ENCODE results near the gene SRPRB. TPM values are rescaled to one million over a fixed set of nuclear protein-coding genes. Genes with fewer than 3 reads are reported as not detected.

Gene SRPRB, protein sequence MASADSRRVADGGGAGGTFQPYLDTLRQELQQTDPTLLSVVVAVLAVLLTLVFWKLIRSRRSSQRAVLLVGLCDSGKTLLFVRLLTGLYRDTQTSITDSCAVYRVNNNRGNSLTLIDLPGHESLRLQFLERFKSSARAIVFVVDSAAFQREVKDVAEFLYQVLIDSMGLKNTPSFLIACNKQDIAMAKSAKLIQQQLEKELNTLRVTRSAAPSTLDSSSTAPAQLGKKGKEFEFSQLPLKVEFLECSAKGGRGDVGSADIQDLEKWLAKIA
- 10 to 100 TPM in 2 of 4 donors, 1 to 10 TPM in 2; 7.6 to 55.3 (median 31.7) TPM for polyA plus RNA-seq
- long read RNA-seq, donor 1: 0 reads
- long read RNA-seq, donor 2, partial matches to known transcripts: 12 of 13 reads
- long read RNA-seq, donor 2, other reads (novel, unspliced or antisense): 0 of 13 reads
- long read RNA-seq, donor 3, partial matches to known transcripts: 15 of 16 reads
- long read RNA-seq, donor 3, other reads (novel, unspliced or antisense): 0 of 16 reads
- long read RNA-seq, donor 4: 0 reads
- long read RNA-seq, donor 5, partial matches to known transcripts: 5 of 6 reads
- long read RNA-seq, donor 5, other reads (novel, unspliced or antisense): 0 of 6 reads
- long read RNA-seq, donor 6, partial matches to known transcripts: 17 of 17 reads
- long read RNA-seq, donor 6, other reads (novel, unspliced or antisense): 0 of 17 reads
- long read RNA-seq, donor 7: 0 reads
- long read RNA-seq, donor 8: 0 reads
- long read RNA-seq, donor 9, partial matches to known transcripts: 5 of 6 reads
- long read RNA-seq, donor 9, other reads (novel, unspliced or antisense): 0 of 6 reads
- long read RNA-seq, donor 10, partial matches to known transcripts: 52 of 58 reads
- long read RNA-seq, donor 10, other reads (novel, unspliced or antisense): 6 of 58 reads

DNA sequence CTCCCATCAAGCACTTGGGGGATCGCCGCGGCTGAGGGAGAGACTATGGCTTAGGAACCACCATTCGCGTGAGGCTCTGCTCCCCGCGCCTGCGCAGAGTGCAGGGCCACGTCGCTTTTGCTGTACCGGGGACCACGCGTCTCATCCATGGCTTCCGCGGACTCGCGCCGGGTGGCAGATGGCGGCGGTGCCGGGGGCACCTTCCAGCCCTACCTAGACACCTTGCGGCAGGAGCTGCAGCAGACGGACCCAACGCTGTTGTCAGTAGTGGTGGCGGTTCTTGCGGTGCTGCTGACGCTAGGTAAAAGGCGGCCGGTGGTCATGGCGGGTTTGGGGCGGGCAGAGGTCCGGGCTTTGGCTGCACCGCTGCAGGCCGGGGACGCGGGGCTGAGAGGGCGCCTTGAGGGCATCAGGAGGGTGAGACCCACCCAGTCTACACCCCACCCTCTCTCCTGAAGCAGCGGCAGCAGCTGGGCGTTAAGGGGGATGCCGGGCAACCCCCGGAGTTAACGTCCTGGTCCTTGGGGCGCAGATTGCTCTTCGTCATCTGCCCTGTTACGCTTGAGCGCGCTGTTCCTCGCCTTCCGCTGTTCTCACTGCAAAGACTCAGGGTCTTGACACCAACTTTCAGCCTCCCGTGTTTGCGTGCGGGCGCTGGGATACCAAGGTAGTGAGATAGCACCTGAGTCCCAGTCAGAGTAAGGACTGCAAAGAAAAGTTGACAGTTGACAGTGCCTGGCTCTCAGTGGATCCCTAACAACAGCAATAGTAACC, at the start of gene SRPRB:
SRPRB (plus strand) TSS at position 114 of the 774 bp plus-strand sequence; CDS start at position 148, 34 bp downstream.
- Histone ChIP-seq H3K4me1 (ENCODE audit: control insufficient read depth in 3 of 3, insufficient read depth in 2 of 3, low read depth in 1 of 3, low read length in 2 of 3) (peaks cover 0 to 4% (median 0%) of the 10 kb centered on the region in 3 donors), H3K27ac (ENCODE audit: low read depth in 1 of 3, low read length in 2 of 3) (peak within 1 kb of the TSS; percentile 49 to 93 (median 70)), H3K4me3 (ENCODE audit: low read depth in 1 of 3, low read length in 3 of 3) (peak within 1 kb of the TSS; percentile 67 to 86 (median 74)), H3K36me3 (ENCODE audit: control insufficient read depth in 3 of 3, insufficient read depth in 2 of 3, low read depth in 1 of 3, low read length in 3 of 3) (peaks cover 0 to 6% (median 0%) of the 10 kb centered on the region in 3 donors), H3K27me3 (ENCODE audit: control insufficient read depth in 3 of 3, insufficient read depth in 3 of 3, low read length in 3 of 3) (no peaks in the 10 kb centered on the region), H3K9me3 (ENCODE audit: control insufficient read depth in 2 of 2, insufficient read depth in 1 of 2, low read depth in 1 of 2, low read length in 1 of 2) (no peaks in the 10 kb centered on the region)
- DNase-seq (peak; percentile 96 to 97), FAIRE-seq (no peak)
- 0 to 1% (median 0%) methylated on average over 49 to 53 of the region's 53 CpGs for WGBS, 3 donors

GRCh38 chr3:133756716-133757694, 48.6 kb upstream of the SRPRB start:
- H3K9me3 ChIP-seq (ENCODE audit: control insufficient read depth in 2 of 2, insufficient read depth in 1 of 2, low read depth in 1 of 2, low read length in 1 of 2): no peaks in the 10 kb centered on the region
- H3K27me3 ChIP-seq (ENCODE audit: control insufficient read depth in 3 of 3, insufficient read depth in 3 of 3, low read length in 3 of 3): no peaks in the 10 kb centered on the region
- H3K27ac ChIP-seq (ENCODE audit: low read depth in 1 of 3, low read length in 2 of 3): no peak overlapping the region
- no peaks in the 10 kb centered on the region for H3K36me3 ChIP-seq (ENCODE audit: control insufficient read depth in 3 of 3, insufficient read depth in 2 of 3, low read depth in 1 of 3, low read length in 3 of 3)
- H3K4me3 ChIP-seq (ENCODE audit: low read depth in 1 of 3, low read length in 3 of 3): no peak overlapping the region
- H3K4me1 ChIP-seq (ENCODE audit: control insufficient read depth in 3 of 3, insufficient read depth in 2 of 3, low read depth in 1 of 3, low read length in 2 of 3): no peaks in the 10 kb centered on the region
- DNase-seq: no peak
- FAIRE-seq: no peak
- WGBS, 3 donors: 86 to 87% (median 87%) methylated on average over 20 of the region's 20 CpGs

- H3K9me3 ChIP-seq (ENCODE audit: control insufficient read depth in 2 of 2, insufficient read depth in 1 of 2, low read depth in 1 of 2, low read length in 1 of 2): no peaks in the 10 kb centered on the region
- 75 to 82% (median 76%) methylated on average over 6 of the region's 6 CpGs for WGBS, 3 donors
- no peaks in the 10 kb centered on the region for H3K27me3 ChIP-seq (ENCODE audit: control insufficient read depth in 3 of 3, insufficient read depth in 3 of 3, low read length in 3 of 3)
- DNase-seq (no peak), FAIRE-seq (no peak)
- no peak overlapping the region for H3K27ac ChIP-seq (ENCODE audit: low read depth in 1 of 3, low read length in 2 of 3)
- H3K4me3 ChIP-seq (ENCODE audit: low read depth in 1 of 3, low read length in 3 of 3): no peak overlapping the region
- no peaks in the 10 kb centered on the region for H3K36me3 ChIP-seq (ENCODE audit: control insufficient read depth in 3 of 3, insufficient read depth in 2 of 3, low read depth in 1 of 3, low read length in 3 of 3)
- H3K4me1 ChIP-seq (ENCODE audit: control insufficient read depth in 3 of 3, insufficient read depth in 2 of 3, low read depth in 1 of 3, low read length in 2 of 3): no peaks in the 10 kb centered on the region
These were observed 47.7 kb upstream of the SRPRB start for GRCh38 chr3:133757701-133758567.

DNA sequence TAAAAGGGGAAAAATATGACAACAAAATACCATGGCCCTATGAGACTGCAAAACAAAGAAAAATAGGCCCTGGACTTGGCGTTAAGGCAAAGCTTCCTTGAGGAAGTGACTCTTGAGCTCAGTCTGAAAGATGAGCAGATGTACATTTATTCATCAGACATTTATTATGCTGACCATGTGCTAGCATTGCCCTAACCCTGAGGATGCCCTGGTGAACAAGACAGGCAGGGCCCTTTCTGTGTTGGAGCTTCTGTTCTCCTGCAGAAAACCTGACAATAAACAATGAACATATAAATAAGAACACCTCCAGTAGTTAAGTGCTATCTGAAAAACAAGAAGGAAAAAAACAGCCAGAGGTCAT, 47.1 kb upstream of the SRPRB start:
- DNase-seq (no peak), FAIRE-seq (no peak)
- Histone ChIP-seq H3K9me3 (ENCODE audit: control insufficient read depth in 2 of 2, insufficient read depth in 1 of 2, low read depth in 1 of 2, low read length in 1 of 2) (no peaks in the 10 kb centered on the region), H3K4me1 (ENCODE audit: control insufficient read depth in 3 of 3, insufficient read depth in 2 of 3, low read depth in 1 of 3, low read length in 2 of 3) (no peaks in the 10 kb centered on the region), H3K4me3 (ENCODE audit: low read depth in 1 of 3, low read length in 3 of 3) (no peak overlapping the region), H3K27ac (ENCODE audit: low read depth in 1 of 3, low read length in 2 of 3) (no peak overlapping the region), H3K36me3 (ENCODE audit: control insufficient read depth in 3 of 3, insufficient read depth in 2 of 3, low read depth in 1 of 3, low read length in 3 of 3) (no peaks in the 10 kb centered on the region), H3K27me3 (ENCODE audit: control insufficient read depth in 3 of 3, insufficient read depth in 3 of 3, low read length in 3 of 3) (no peaks in the 10 kb centered on the region)
- 67 to 90% (median 74%) methylated on average over 1 of the region's 1 CpG for WGBS, 3 donors

- no peaks in the 10 kb centered on the region for H3K9me3 ChIP-seq (ENCODE audit: control insufficient read depth in 2 of 2, insufficient read depth in 1 of 2, low read depth in 1 of 2, low read length in 1 of 2)
- H3K27me3 ChIP-seq (ENCODE audit: control insufficient read depth in 3 of 3, insufficient read depth in 3 of 3, low read length in 3 of 3): no peaks in the 10 kb centered on the region
- no peaks in the 10 kb centered on the region for H3K4me1 ChIP-seq (ENCODE audit: control insufficient read depth in 3 of 3, insufficient read depth in 2 of 3, low read depth in 1 of 3, low read length in 2 of 3)
- no peak overlapping the region for H3K27ac ChIP-seq (ENCODE audit: low read depth in 1 of 3, low read length in 2 of 3)
- FAIRE-seq (no peak), DNase-seq (no peak)
- 85 to 90% (median 88%) methylated on average over 9 of the region's 9 CpGs for WGBS, 3 donors
- H3K4me3 ChIP-seq (ENCODE audit: low read depth in 1 of 3, low read length in 3 of 3): no peak overlapping the region
- no peaks in the 10 kb centered on the region for H3K36me3 ChIP-seq (ENCODE audit: control insufficient read depth in 3 of 3, insufficient read depth in 2 of 3, low read depth in 1 of 3, low read length in 3 of 3)
These were observed 46.5 kb upstream of the SRPRB start for GRCh38 chr3:133758964-133759739.

GRCh38 chr3:133759740-133760305, 45.8 kb upstream of the SRPRB start:
- 58 to 69% (median 64%) methylated on average over 2 of the region's 2 CpGs for WGBS, 3 donors
- no peak for FAIRE-seq
- Histone ChIP-seq H3K4me1 (ENCODE audit: control insufficient read depth in 3 of 3, insufficient read depth in 2 of 3, low read depth in 1 of 3, low read length in 2 of 3) (no peaks in the 10 kb centered on the region), H3K9me3 (ENCODE audit: control insufficient read depth in 2 of 2, insufficient read depth in 1 of 2, low read depth in 1 of 2, low read length in 1 of 2) (no peaks in the 10 kb centered on the region), H3K36me3 (ENCODE audit: control insufficient read depth in 3 of 3, insufficient read depth in 2 of 3, low read depth in 1 of 3, low read length in 3 of 3) (no peaks in the 10 kb centered on the region), H3K4me3 (ENCODE audit: low read depth in 1 of 3, low read length in 3 of 3) (no peak overlapping the region), H3K27ac (ENCODE audit: low read depth in 1 of 3, low read length in 2 of 3) (no peak overlapping the region), H3K27me3 (ENCODE audit: control insufficient read depth in 3 of 3, insufficient read depth in 3 of 3, low read length in 3 of 3) (no peaks in the 10 kb centered on the region)
- DNase-seq: no peak

All from small intestine (tissue), 16 donors.